GM12891 (cell line): ENCODE results near the gene SMOC2.
"Not testable (repeated sequence)": the region's sequence is repeated elsewhere in the genome, so short reads cannot be mapped to it uniquely, and the experiment has no call there.

Experiments
- DNase-seq: peaks from one replicate; pipeline ENCODE4 v3.0.0; 2011; ENCODE audit warnings: low spot score; ENCODE audit not compliant: insufficient read length
- FAIRE-seq: peaks from 2 replicates; lab custom pipeline; 2011; peaks lifted over from hg19 to GRCh38; lab: Jason Lieb, UNC
- PAX5 ChIP-seq: IDR thresholded peaks from 2 replicates; pipeline ENCODE4 v1.6.1; 2011; ENCODE audit warnings: low read length, moderate library complexity, mild to moderate bottlenecking; ENCODE audit not compliant: insufficient read depth, severe bottlenecking
- POLR2A ChIP-seq: IDR thresholded peaks from 2 replicates; pipeline ENCODE4 v1.6.1; 2011; ENCODE audit warnings: low read depth, low read length, control low read depth
- POLR2AphosphoS5 ChIP-seq: IDR thresholded peaks from 2 replicates; pipeline ENCODE4 v1.6.1; 2011; ENCODE audit warnings: low read depth, low read length, control low read depth
- POU2F2 ChIP-seq: IDR thresholded peaks from 2 replicates; pipeline ENCODE4 v1.6.1; 2011; ENCODE audit warnings: low read depth, mild to moderate bottlenecking, control low read depth, low read length, moderate library complexity
- SPI1 ChIP-seq: IDR thresholded peaks from 2 replicates; pipeline ENCODE4 v1.6.1; 2011; ENCODE audit warnings: low read depth, low read length, control low read depth
- TAF1 ChIP-seq: IDR thresholded peaks from 2 replicates; pipeline ENCODE4 v1.6.1; 2011; ENCODE audit warnings: low read depth, low read length, control low read depth

The SMOC2 gene

GRCh38 chr6:168536665-168537539 is 95.9 kb downstream of the SMOC2 start:
- TF ChIP-seq POU2F2 (no peak), POLR2AphosphoS5 (no peak), POLR2A (no peak), PAX5 (no peak), TAF1 (no peak), SPI1 (no peak)
- FAIRE-seq (no peak), DNase-seq (no peak)

- TF ChIP-seq POU2F2 (no peak), PAX5 (no peak), POLR2AphosphoS5 (no peak), POLR2A (no peak), SPI1 (no peak), TAF1 (no peak)
- no peak for FAIRE-seq
Observed at GRCh38 chr6:168537540-168537884, 96.5 kb downstream of the SMOC2 start.

GRCh38 chr6:168538188-168538891 is 97.4 kb downstream of the SMOC2 start:
- FAIRE-seq, DNase-seq: not testable (repeated sequence)

More at GRCh38 chr6:168537540-168537884, 96.5 kb downstream of the SMOC2 start:
- no peak for DNase-seq

GRCh38 chr6:168538892-168539811 is 98.2 kb downstream of the SMOC2 start:
- no peak for TF ChIP-seq TAF1
- no peak for TF ChIP-seq POLR2A
- TF ChIP-seq POLR2AphosphoS5, result no peak
- TF ChIP-seq SPI1, result no peak
- TF ChIP-seq POU2F2, result no peak
- no peak for TF ChIP-seq PAX5
- DNase-seq, result no peak
- no peak for FAIRE-seq

- FAIRE-seq (no peak), DNase-seq (no peak)
Observed at GRCh38 chr6:168540713-168541291, 99.8 kb downstream of the SMOC2 start.

GRCh38 chr6:168541307-168541706 is 100.3 kb downstream of the SMOC2 start:
- no peak for FAIRE-seq
- TF ChIP-seq TAF1 (no peak), POLR2AphosphoS5 (no peak), POLR2A (no peak), POU2F2 (no peak), PAX5 (no peak), SPI1 (no peak)

More at GRCh38 chr6:168540713-168541291, 99.8 kb downstream of the SMOC2 start:
- no peak for TF ChIP-seq POU2F2
- no peak for TF ChIP-seq POLR2AphosphoS5
- TF ChIP-seq POLR2A, result no peak
- TF ChIP-seq SPI1, result no peak
- no peak for TF ChIP-seq TAF1
- no peak for TF ChIP-seq PAX5

GRCh38 chr6:168542301-168542700 is 101.3 kb downstream of the SMOC2 start:
- FAIRE-seq, result no peak
- no peak for TF ChIP-seq SPI1
- TF ChIP-seq TAF1, result no peak
- no peak for TF ChIP-seq POU2F2
- no peak for TF ChIP-seq PAX5
- no peak for TF ChIP-seq POLR2A
- no peak for TF ChIP-seq POLR2AphosphoS5
- no peak for DNase-seq

More at GRCh38 chr6:168541307-168541706, 100.3 kb downstream of the SMOC2 start:
- DNase-seq, result no peak

GRCh38 chr6:168545428-168545827 is 104.4 kb downstream of the SMOC2 start:
- no peak for FAIRE-seq
- TF ChIP-seq PAX5 (no peak), SPI1 (no peak), POLR2A (no peak), POU2F2 (no peak), TAF1 (no peak), POLR2AphosphoS5 (no peak)
- no peak for DNase-seq
